ENCODE results near the gene E2F2.
A peak's percentile ranks its signal among the peaks of the same experiment; 100 is the strongest.
"Not testable (repeated sequence)": the region's sequence is repeated elsewhere in the genome, so short reads cannot be mapped to it uniquely, and the experiment has no call there.

The E2F2 gene

DNA sequence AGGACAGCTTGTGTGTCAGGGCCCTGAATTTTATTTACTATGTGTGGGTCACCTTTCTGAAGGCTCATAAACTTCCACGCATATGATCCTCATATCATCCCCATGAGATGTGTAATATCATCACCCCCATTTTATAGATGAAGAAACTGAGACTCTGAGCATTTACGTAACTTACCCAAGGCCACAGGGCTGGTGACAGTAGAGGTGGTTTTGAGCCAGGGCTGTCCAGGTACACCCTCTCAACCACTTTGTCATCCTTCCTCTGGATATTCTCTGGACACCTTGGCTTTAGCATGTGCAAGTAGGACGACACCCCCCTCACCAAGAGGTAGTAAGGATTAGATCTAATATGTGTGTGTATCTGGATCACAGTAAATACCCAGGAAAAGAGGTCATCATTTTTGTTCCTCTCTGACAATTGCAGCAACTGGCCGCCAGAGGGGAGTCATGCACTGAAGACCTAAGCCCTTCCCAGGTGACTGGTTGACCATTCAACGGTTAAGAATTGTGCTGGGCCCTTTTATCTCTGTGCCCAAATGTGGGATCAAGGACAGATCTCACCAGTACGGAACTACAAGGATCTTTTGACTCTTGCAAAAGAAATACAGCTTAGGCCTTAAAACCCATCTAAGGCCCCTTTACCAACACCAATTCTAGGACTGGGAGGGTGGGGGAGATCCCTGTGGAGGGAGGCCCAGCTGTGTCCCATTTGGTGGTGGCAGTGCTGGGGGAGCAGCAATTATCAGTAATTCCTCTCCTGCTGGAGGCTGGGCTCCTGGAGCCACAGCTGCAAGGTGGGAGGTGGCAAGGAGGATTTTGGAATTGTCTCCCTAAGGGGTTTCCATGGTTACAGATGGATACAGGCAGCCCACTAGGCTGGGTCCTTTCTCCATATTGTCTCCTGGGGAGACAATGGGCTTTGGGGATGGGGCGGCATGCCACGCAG, 13.7 kb upstream of the E2F2 start:
- H3K4me3 ChIP-seq (ENCODE audit: low read length), result no peak overlapping the region
- peak; percentile 81 for DNase-seq (ENCODE audit: low read depth)
- TF ChIP-seq, protein P1, sequence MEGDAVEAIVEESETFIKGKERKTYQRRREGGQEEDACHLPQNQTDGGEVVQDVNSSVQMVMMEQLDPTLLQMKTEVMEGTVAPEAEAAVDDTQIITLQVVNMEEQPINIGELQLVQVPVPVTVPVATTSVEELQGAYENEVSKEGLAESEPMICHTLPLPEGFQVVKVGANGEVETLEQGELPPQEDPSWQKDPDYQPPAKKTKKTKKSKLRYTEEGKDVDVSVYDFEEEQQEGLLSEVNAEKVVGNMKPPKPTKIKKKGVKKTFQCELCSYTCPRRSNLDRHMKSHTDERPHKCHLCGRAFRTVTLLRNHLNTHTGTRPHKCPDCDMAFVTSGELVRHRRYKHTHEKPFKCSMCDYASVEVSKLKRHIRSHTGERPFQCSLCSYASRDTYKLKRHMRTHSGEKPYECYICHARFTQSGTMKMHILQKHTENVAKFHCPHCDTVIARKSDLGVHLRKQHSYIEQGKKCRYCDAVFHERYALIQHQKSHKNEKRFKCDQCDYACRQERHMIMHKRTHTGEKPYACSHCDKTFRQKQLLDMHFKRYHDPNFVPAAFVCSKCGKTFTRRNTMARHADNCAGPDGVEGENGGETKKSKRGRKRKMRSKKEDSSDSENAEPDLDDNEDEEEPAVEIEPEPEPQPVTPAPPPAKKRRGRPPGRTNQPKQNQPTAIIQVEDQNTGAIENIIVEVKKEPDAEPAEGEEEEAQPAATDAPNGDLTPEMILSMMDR (conservative IDR thresholded peaks at IDR 0.05; ENCODE audit: low read length), result peak; percentile 96

DNA sequence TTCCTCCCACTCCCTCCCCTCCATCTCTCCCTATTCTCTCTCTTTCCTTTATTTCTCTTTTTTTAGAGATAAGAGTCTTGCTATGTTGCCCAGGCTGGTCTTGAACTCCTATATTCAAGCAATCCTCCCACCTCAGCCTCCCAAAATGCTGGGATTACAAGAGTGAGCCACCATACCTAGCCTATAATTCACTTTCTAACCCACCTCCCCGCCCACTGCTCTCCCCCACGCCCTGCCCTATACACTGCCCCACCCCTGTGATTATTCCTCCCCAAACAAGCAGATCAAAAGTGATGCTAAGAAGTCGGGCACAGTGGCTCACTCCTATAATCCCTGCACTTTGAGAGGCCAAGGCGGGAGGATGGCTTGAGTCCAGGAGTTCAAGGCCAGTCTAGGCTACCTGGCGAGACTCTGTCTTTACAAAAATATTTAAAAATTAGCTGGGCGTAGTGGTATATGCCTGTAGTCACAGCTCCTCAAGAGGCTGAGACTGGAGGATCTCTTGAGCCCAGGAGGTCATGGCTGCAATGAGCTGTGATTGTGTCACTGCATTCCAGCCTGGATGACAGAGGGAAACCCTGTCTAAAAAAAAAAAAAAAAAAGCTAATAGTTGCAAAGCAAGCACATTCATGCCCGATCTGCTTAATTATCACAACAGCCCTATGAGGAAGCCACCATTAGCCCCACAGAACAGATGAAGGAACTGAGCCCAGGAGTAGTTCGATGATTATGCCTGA, 12.8 kb upstream of the E2F2 start:
- no peak overlapping the region for H3K4me3 ChIP-seq (ENCODE audit: low read length)
- peak; percentile 46 for DNase-seq (ENCODE audit: low read depth)
- TF ChIP-seq, protein P1 (conservative IDR thresholded peaks at IDR 0.05; ENCODE audit: low read length), result no peak

DNA sequence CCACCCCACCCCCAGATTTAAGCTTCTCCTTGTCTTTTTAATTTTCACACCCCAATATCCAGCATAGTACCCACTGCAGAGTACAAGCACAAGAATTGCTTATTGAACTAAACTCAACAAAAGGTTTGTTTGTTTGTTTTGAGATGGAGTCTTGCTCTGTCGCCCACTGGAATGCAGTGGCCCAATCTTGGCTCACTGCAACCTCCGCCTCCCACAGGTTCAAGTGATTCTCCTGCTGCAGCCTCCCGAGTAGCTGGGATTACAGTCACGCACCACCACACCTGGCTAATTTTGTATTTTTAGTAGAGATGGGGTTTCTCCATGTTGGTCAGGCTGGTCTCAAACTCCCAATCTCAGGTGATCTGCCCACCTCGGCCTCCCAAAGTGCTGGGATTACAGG, 11.9 kb upstream of the E2F2 start:
- DNase-seq (ENCODE audit: low read depth); H3K4me3 ChIP-seq (ENCODE audit: low read length): not testable (repeated sequence)

DNA sequence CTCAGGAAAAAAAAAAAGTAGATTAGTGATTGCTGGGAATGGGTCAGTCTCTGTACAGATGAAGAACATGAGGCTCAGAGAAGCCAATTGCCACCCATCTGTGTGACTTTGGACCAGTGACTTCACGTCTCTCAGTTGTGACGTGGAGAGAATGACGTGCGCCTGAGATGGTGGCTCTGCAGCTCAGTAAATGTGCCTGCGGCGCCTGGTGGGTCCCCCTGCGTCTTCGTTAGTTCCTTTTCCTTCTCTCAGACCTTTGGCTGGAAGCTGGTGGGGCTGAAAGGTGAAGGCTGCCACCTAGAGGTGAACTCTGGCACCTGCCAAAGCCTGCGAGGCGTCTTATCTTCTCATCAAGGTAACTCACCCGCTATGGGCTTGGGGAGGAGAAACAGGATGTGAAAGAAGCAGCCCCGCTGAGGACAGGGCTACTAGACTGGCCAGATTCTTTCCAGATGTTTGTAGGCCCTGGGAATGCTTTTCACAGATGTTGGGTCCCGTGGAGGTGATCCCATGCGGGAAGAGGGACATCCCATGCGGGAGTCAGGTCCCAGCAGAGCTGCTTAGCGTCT, 8.7 kb upstream of the E2F2 start:
- TF ChIP-seq, protein P1 (conservative IDR thresholded peaks at IDR 0.05; ENCODE audit: low read length), result peak; percentile 97
- DNase-seq (ENCODE audit: low read depth), result peak; percentile 83
- peak overlapping the region; percentile 20; the same call in 1 of the 2 replicates for H3K4me3 ChIP-seq (ENCODE audit: low read length)

DNA sequence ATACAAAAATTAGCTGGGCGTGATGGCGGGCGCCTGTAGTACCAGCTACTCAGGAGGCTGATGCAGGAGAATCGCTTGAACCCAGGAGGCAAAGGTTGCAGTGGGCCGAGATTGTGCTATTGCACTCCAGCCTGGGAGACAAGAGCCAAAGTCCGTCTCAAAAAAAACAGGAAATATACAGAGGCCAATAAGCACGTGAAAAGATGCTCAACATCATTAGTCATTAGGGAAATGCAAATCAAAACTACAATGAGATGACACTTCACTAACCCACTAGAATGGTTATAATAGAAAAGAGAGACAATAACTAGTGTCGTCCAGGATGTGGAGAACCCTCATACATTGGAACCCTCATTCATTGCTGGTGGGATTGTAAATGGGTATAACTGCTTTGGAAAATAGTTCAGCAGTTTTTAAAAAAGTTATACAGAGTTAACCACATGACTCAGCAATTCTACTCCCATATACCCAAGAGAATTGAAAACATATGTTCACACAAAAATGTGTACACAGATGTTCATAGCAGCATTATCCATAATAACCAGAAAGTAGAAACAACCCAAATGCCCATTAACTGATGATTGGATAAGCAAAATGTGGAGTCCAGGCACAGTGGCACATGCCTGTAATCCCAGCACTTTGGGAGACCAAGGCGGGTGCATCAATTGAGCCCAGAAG, 6.4 kb upstream of the E2F2 start:
- TF ChIP-seq, protein P1 (conservative IDR thresholded peaks at IDR 0.05; ENCODE audit: low read length), result no peak
- peak; percentile 80 for DNase-seq (ENCODE audit: low read depth)
- H3K4me3 ChIP-seq (ENCODE audit: low read length), result no peak overlapping the region

DNA sequence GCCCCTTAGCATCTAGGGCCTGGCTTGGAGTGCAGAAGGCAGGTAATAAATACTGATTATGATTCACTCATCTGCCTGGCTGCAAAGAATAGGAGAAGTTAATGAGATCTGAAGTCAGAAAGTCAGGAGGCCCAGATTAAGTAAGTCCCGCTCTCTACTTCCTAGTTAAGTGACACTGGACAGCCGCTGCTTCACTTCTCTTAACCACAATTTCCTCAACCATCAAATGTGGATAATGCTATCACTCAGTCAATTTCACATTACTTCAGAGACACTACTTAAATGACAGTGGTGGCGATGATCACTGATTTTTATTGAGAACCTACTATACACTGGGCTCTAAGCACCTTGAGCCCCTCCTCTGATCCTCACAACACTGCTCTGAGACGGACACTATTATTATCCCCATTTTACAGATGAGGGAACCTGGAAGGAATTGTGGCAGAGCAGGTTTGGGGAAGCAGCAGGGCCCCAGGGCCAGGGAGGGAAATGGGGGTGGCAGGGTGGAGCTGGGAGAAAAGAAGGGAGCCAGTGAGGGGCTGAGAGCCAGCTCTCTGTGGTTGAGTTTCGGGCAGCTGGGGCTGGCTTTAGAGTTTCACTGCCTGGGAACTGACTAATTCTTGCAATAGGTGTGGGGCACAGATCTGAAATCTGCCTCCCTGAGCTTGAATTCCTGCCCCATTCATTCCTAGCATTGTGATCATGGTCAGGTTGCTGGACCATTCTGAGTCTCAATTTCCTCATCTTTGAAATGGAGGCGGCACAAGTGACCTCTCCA, 2.4 kb upstream of the E2F2 start:
- no peak overlapping the region for H3K4me3 ChIP-seq (ENCODE audit: low read length)
- TF ChIP-seq, protein P1 (conservative IDR thresholded peaks at IDR 0.05; ENCODE audit: low read length), result no peak
- DNase-seq (ENCODE audit: low read depth), result peak; percentile 34
